Activated naive CD8-positive, alpha-beta T cell (primary cell): ENCODE data around the gene FILIP1L.

Experiments
- H3K27ac Mint-ChIP-seq: one replicate; pipeline ENCODE4 v1.8.0; 2021; ENCODE audit warnings: mixed read lengths
- H3K27me3 Mint-ChIP-seq: one replicate; pipeline ENCODE4 v1.8.0; 2021; ENCODE audit warnings: mixed read lengths
- H3K36me3 Mint-ChIP-seq: one replicate; pipeline ENCODE4 v1.8.0; 2021; ENCODE audit warnings: mixed read lengths
- H3K4me1 Mint-ChIP-seq: one replicate; pipeline ENCODE4 v1.8.0; 2021; ENCODE audit warnings: low read depth, mixed read lengths
- H3K4me3 Mint-ChIP-seq: one replicate; pipeline ENCODE4 v1.8.0; 2021; ENCODE audit warnings: mild to moderate bottlenecking, mixed read lengths
- H3K9me3 Mint-ChIP-seq: one replicate; pipeline ENCODE4 v1.8.0; 2021; ENCODE audit warnings: low read depth, mixed read lengths

FILIP1L gene

DNA sequence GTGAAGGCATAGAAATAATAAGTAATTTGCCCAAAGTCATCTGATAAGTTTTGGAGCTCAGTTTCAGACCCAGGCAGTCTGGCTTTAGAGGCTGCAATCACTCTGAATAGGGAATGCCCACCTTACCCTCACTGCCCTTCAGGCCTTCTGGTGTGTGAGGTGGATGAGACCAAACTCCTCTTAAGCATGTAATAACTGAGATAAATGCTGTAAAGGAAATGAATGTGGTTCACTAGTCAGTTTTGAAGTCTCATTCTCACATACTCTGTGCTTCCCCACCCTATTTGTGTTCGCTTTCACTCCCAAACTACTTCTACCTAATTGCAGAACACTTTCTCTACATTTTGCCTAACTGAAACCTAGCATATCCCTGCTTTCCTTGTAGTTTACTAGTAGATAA lies 144.1 kb downstream of the FILIP1L start:
- H3K9me3 Mint-ChIP-seq = no peaks in the 10 kb centered on the region
- no peak overlapping the region for H3K27ac Mint-ChIP-seq
- H3K36me3 Mint-ChIP-seq = peaks cover 15% of the 10 kb centered on the region
- H3K4me1 Mint-ChIP-seq = peaks cover 23% of the 10 kb centered on the region
- no peak overlapping the region for H3K4me3 Mint-ChIP-seq
- no peaks in the 10 kb centered on the region for H3K27me3 Mint-ChIP-seq

DNA sequence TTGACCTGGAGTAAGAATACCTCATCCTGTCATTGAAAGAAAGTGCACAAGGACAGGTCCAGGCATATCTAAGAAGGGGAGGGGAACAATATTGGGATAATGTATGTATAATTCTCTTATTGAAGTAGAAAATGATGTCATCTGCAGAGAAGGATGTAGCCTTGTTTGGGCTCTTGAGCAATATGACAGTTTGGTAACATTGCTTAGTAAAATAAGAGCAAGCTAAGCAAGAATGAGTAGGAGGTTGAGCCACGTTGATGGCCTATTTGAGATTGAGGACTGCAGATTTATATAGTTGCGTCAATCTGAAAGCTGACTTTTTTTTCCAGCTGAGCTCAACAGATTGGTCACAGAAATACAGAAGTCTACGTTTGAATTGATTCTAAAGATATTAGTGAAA lies 145.2 kb downstream of the FILIP1L start:
- no peak overlapping the region for H3K4me3 Mint-ChIP-seq
- peaks cover 14% of the 10 kb centered on the region for H3K36me3 Mint-ChIP-seq
- H3K27ac Mint-ChIP-seq = no peak overlapping the region
- no peaks in the 10 kb centered on the region for H3K9me3 Mint-ChIP-seq
- H3K27me3 Mint-ChIP-seq = no peaks in the 10 kb centered on the region
- peaks cover 23% of the 10 kb centered on the region for H3K4me1 Mint-ChIP-seq

DNA sequence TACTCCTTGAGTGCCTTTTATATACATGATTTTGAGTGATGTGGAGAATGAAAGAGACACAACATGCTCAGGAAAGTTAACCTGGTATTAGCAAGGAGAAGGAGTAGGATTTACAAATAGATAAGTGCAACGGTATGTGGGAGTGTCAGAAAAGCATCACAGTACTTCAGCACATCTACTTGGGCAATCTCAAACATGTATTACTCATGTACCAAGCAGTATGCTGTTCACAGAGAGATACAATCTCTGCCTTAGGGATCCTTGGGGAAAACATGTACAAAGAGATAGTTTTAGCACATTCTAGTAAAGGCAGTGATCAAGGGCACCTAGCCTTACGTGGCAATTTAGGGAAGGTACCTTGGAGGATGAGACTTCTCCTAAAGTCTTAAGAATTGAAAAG lies 146.5 kb downstream of the FILIP1L start:
- Mint-ChIP-seq H3K9me3 (no peaks in the 10 kb centered on the region), H3K4me3 (no peak overlapping the region), H3K27me3 (no peaks in the 10 kb centered on the region), H3K27ac (no peak overlapping the region), H3K36me3 (peaks cover 14% of the 10 kb centered on the region), H3K4me1 (peaks cover 23% of the 10 kb centered on the region)

DNA sequence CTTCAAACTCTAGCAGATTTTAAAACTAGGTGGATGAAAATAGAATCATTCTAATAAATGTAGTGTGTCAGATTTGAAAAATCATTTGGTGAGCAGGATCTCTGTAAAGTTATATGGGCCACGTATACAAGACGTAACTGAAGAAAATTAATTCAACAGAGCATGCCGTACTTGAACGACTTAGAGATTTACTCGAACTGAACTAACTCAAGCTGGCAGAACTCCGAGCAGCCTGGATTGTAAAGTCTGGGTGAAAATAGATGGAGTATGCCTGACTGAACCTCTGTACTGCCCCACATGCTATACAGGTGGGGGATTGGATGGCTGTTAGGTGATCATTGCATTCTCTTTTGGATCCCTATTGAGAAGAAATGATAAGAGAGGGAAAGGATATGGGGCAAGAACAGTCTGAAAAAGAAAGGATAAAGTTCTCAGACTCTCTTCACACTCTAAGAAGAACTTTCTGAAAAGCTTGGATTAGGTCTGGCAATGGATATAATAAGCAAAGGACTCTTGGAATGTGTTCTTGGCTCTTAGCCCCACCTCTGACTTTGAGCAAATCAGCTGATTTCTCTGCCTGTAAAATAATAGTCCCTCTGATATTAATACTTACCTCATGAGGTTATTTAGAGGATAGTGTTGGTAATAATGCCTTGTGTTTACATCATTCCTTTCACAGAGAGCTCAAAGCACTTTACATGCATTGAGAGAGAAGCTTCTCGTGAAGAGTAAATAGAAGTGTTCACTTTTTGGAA lies 147.5 kb downstream of the FILIP1L start:
- Mint-ChIP-seq H3K27ac (no peak overlapping the region), H3K27me3 (no peaks in the 10 kb centered on the region), H3K36me3 (peaks cover 14% of the 10 kb centered on the region), H3K4me1 (peaks cover 23% of the 10 kb centered on the region), H3K9me3 (no peaks in the 10 kb centered on the region), H3K4me3 (no peak overlapping the region)

DNA sequence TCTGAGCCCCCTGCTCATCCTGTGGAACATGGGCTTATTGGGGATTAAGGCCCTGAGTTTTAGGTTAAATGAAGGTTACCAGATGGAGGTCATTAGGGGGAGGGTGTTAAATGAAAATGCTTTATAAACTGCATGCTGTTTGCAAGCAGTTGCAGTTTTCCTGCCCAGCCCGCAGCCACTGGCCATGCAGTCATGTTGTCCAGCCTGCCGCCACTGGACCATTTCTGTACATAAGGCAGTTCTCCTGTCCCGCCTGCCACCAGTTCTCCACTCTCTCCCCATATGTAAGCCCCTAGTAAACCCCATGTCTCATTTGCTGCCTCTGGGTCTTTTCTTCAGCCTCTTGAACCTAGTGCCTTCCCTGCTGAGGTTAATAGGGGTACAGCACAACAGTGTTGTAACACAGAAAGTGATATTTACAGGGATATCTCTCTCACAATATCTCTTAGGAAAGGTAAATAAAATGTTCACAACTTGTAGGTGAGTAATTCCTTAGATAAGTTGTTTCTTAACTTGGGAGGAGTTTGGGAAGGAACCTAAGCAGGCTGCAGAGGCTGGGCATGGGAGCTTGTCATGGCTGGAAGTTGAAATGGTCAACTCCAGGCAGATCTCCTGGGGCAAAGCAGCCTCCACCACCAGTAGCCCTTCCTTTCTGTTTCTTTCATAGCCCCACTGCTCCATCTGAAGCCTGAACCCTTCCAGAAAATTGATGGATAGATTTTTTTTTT lies 148.5 kb downstream of the FILIP1L start:
- H3K9me3 Mint-ChIP-seq = no peaks in the 10 kb centered on the region
- H3K4me3 Mint-ChIP-seq = no peak overlapping the region
- no peaks in the 10 kb centered on the region for H3K27me3 Mint-ChIP-seq
- peaks cover 14% of the 10 kb centered on the region for H3K36me3 Mint-ChIP-seq
- H3K27ac Mint-ChIP-seq = no peak overlapping the region
- peaks cover 23% of the 10 kb centered on the region for H3K4me1 Mint-ChIP-seq

DNA sequence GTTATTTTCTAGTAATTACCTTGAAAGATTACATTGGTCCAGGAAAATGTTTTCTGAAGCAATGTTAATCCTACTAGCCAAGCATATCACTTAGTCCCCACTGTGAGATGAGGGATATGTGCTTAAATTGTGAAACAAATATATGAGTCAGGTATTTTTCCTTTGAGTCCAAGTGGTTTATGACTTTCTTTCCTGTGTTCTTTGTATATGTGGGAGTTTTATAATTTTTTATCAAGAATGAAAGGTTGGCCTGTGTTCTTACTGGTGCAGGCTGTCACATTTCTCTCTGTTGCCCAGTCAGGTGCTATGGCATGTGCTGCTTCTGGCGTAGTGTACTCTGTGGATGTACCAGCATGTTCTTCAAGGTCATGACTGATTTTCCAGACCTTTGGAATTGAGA lies 149.2 kb downstream of the FILIP1L start:
- no peaks in the 10 kb centered on the region for H3K9me3 Mint-ChIP-seq

DNA sequence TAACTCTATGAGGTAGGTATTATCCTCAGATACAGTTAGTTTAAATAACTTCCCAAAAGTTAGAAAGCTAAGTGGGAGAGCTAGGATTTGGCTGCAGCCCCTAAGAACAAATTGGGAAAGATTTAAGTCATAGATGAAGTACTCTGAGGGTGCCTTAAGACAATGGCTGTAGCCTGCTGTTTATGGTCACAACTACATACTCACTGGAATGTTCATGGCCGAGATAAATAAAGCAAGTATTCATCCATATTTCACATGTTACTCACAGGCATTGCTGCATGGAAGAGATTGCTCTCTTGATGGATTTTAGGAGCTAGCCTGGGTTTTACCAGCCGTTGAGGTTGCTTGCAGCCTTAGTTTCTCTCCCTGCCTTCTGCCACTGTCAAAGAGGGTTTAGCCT lies 151.6 kb downstream of the FILIP1L start:
- H3K4me1 Mint-ChIP-seq = no peaks in the 10 kb centered on the region
- H3K36me3 Mint-ChIP-seq = peaks cover 8% of the 10 kb centered on the region
- no peak overlapping the region for H3K4me3 Mint-ChIP-seq
- no peak overlapping the region for H3K27ac Mint-ChIP-seq
- H3K9me3 Mint-ChIP-seq = no peaks in the 10 kb centered on the region
- H3K27me3 Mint-ChIP-seq = no peaks in the 10 kb centered on the region

More for the DNA sequence above, 149.2 kb downstream of the FILIP1L start:
- H3K4me3 Mint-ChIP-seq = no peak overlapping the region
- H3K27me3 Mint-ChIP-seq = no peaks in the 10 kb centered on the region
- peaks cover 14% of the 10 kb centered on the region for H3K36me3 Mint-ChIP-seq
- no peak overlapping the region for H3K27ac Mint-ChIP-seq
- peaks cover 18% of the 10 kb centered on the region for H3K4me1 Mint-ChIP-seq

DNA sequence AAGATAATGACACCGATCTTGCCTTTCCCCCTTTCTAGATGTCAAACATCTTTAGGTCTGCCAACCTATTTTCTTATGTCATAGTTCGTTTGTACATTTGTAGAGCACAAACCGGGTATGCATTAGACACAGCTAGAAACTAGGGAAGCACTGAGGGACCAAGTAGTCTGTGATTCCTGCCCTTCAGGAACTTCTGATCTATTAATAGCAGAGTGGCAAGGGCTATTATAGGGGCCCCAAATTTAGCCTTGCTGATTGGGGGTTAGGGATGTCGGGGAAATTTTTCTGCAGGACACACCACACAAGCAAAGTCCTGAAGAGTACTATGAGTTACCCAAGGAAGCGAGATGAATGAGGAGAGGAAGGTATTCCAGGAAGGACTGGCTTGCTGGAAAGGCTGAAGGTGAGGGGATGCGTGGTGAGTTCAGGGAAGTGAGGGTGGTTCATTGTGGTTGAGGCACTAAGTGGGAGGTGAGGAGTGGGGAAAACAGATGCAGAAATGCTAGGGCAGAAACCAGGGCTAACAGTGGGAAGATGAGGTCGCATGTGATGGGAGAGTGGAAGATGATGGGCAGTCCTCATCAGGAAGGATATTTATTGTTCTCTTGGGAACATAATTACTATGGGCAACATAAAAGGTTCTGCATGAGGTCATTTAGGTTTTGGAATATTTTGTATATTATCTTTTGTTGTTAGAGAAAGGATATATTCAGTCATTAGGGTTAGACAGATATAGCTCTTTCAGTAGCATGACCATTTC lies 152.4 kb downstream of the FILIP1L start:
- H3K4me3 Mint-ChIP-seq = no peak overlapping the region
- H3K27ac Mint-ChIP-seq = no peak overlapping the region
- no peaks in the 10 kb centered on the region for H3K4me1 Mint-ChIP-seq
- H3K27me3 Mint-ChIP-seq = no peaks in the 10 kb centered on the region
- H3K9me3 Mint-ChIP-seq = no peaks in the 10 kb centered on the region
- peaks cover 4% of the 10 kb centered on the region for H3K36me3 Mint-ChIP-seq

DNA sequence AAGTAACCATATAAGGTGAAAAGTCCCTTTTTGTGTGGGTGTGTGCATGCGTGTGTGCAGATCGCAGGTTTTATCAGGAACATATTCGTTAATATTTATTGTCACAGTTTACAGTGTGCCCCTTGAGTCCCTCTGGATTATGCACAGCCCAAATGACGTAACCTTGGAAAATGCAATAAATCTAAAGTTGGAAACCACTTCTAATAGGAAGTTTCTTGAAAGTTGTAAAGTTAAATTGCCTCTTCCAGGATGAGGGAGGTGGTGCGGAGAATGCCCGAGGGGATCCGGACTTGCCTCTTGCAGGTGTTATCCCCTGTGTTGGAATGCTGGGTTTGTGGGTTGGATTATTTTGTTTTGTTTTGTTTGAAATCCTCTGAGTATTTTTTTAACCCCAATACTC lies 153.4 kb downstream of the FILIP1L start:
- Mint-ChIP-seq H3K36me3 (peaks cover 4% of the 10 kb centered on the region), H3K9me3 (no peaks in the 10 kb centered on the region), H3K27me3 (no peaks in the 10 kb centered on the region), H3K4me1 (no peaks in the 10 kb centered on the region), H3K4me3 (no peak overlapping the region), H3K27ac (no peak overlapping the region)

DNA sequence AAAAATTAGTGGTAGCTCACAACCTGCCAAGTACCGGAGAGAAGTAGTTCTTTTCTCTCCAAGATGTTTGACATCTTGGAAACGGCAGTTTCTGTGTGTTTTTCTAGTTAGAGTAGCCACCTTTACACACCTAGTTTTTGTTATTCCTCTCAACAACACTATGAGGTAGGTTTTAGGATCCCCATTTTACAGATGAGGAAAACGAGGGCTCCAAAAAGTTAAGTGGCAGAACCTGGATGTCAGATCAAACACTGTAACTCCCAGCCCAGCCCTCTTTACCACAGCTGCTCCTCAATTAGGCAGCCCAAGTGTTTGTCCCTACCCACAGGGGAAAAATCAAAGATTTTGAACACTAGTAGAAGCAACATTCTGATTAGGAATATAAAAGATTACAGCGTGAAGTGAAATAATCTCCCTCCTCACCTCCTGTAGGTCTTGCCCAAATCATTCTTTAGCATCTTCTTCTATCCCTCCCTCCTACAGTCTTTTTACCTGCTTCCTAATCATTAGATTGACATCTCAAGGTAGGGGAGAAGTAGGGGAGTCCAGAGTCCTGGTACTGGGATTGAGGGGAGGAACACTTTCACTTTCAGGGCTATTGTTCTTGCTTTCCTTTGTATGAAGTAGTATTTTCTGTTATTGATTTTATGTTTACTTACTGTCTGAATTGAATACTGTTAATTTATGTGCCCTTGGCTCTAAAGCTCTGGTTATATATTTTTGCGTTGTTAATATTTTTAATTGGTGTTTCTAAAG lies 154.0 kb downstream of the FILIP1L start:
- no peaks in the 10 kb centered on the region for H3K27me3 Mint-ChIP-seq
- H3K4me1 Mint-ChIP-seq = no peaks in the 10 kb centered on the region
- no peak overlapping the region for H3K27ac Mint-ChIP-seq
- no peaks in the 10 kb centered on the region for H3K9me3 Mint-ChIP-seq
- H3K4me3 Mint-ChIP-seq = no peak overlapping the region
- H3K36me3 Mint-ChIP-seq = peaks cover 4% of the 10 kb centered on the region

DNA sequence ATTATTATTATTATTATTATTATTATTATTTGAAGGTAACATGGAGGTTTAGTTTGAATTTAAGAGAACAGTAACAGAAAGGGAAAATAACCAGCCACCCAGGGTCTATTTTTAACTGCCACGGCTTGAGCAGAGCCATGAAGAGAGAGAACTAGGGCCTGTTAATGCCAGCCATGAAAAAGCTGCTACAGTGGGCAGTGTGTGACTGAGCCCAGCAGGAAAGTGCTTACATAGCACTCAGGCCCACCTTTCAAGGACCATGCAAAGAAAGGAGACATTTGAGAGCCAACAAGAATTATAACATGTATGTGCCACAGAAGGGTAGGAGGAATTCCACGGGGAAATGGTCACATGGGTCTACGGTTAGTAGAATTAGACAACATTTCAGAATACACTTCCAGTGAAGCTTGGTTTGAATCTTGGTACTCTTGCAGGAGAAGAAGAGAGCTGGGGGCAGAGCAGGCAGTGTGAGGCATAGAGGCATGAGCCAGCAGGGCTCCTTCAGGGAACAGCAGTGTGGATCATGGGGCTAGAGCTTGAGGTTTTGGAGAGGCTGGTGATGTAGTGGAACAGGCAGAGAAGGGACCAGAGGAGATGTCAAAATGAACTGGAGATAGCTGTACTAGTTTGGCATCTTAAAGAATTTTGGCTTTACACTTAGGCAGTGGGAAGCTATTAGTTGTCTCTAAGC lies 155.9 kb downstream of the FILIP1L start:
- peaks cover 2% of the 10 kb centered on the region for H3K4me1 Mint-ChIP-seq
- H3K9me3 Mint-ChIP-seq = no peaks in the 10 kb centered on the region
- no peak overlapping the region for H3K4me3 Mint-ChIP-seq
- H3K27me3 Mint-ChIP-seq = no peaks in the 10 kb centered on the region
- no peak overlapping the region for H3K27ac Mint-ChIP-seq
- H3K36me3 Mint-ChIP-seq = peaks cover 4% of the 10 kb centered on the region

DNA sequence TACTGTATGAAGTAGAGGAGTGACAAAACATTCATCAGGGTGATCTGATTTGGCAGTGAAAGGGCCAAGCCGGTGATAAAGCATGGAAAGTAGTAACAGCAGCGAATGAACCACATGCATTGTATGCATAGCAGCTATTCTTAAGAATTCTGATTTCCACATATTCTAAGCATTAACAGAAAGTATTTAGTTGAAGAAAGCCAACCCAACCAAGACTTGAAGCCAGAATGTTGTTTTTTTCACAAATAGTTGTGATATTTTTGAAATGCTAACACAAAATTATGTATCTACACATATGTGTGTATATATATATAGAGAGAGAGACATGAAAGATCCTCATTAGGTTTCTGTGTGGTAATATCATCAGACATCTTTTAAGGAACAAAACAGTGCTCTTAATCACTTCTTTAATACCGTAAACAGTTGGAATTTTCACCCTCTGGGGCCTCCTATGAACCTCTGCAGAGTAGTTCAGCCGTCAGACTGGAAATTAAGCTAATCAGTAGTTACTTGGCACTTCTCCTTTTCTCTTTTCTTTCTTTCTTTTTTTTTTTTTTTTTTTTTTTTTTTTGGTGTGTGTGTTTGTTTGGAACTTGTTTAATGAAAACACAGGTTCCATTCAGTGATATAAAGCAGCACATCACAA lies 157.0 kb downstream of the FILIP1L start:
- Mint-ChIP-seq H3K4me3 (no peak overlapping the region), H3K27me3 (no peaks in the 10 kb centered on the region), H3K9me3 (no peaks in the 10 kb centered on the region), H3K4me1 (peaks cover 2% of the 10 kb centered on the region), H3K27ac (no peak overlapping the region), H3K36me3 (no peaks in the 10 kb centered on the region)

DNA sequence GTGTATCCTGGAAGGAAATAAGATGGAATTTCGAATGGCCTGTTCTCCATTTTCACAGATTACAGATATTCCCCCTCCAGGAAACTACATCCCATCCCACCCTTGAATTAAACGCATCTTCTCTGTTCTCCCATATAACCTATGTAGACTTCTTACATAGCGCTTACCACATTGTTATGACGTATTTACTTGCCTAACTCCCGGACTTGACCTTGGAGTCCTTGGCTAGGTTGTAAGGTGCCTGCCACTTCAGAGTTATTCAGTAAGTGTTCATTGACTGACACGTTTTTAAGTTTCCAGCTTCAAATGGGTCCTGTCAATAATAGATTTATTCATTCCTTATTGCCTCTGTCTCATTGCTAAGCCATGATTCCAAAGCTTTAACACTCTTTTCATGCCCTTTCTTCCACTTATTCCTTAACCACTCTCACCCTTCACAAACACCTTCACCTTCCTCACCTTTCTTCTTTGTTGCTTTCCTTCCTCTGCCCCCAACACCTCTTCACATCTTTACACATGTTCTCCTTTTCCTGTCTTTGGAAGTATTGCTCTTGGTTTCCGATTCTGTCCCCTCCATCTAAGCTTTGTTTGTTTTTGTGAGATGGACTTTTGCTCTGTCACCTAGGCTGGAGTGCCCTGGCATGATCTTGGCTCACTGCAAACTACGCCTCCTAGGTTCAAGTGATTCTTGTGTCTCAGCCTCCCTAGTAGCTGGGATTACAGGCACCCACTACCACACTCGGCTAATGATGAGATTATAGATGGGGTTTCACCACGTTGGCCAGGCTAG lies 158.3 kb downstream of the FILIP1L start:
- Mint-ChIP-seq H3K36me3 (no peaks in the 10 kb centered on the region), H3K27ac (no peak overlapping the region), H3K27me3 (no peaks in the 10 kb centered on the region), H3K4me1 (peaks cover 2% of the 10 kb centered on the region), H3K4me3 (no peak overlapping the region), H3K9me3 (no peaks in the 10 kb centered on the region)
